Activated CD8-positive, alpha-beta memory T cell treated with anti-CD3 and anti-CD28 coated beads, Interleukin-2, amount 50 U/mL, for 48 hours (primary cell): ENCODE results near the gene EIF5B.
"Not testable (repeated sequence)": the region's sequence is repeated elsewhere in the genome, so short reads cannot be mapped to it uniquely, and the experiment has no call there.

Experiments
- DNase-seq: peaks from one replicate; pipeline ENCODE4 v3.0.0-alpha.2; 2020

The EIF5B gene

GRCh38 chr2:99337113-99338028 lies at the start of gene EIF5B:
Gene EIF5B, plus strand, starts transcription at chr2:99337389. Its CDS starts 166 bp downstream, at chr2:99337555.
- peak; percentile 95 for DNase-seq

GRCh38 chr2:99297994-99298393 lies 39.2 kb upstream of the EIF5B start:
- DNase-seq, result no peak

GRCh38 chr2:99299580-99299979 lies 37.6 kb upstream of the EIF5B start:
- DNase-seq, result no peak

DNA sequence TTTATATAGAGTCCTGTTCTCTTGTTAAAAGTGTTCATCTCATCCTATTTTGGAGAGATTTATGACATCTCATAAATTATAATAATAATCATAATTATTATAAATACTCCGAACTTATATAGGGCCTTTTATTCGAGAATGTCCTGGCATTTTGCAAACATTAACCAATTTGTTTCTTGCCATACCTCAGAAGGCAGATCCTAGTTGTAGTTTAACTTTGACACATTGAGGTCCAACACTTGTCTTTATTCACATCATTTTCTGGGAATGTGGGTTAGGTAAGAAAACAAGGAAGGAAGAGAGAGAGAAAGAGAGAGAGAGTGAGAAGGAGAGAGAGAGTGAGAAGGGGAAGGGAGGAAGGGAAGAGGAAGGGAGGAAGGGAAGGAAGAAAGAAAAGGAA lies 36.1 kb upstream of the EIF5B start, which contains the start of gene LYG1:
LYG1 (minus strand) TSS at position 101 of the 400 bp plus-strand sequence. CDS start 5,527 bp downstream, outside the sequence.
- not testable (repeated sequence) for DNase-seq

GRCh38 chr2:99317161-99317872 lies 19.9 kb upstream of the EIF5B start:
- DNase-seq, result no peak

- DNase-seq, result not testable (repeated sequence)
These were observed 19.4 kb upstream of the EIF5B start for GRCh38 chr2:99317873-99318200.

GRCh38 chr2:99325384-99325783 lies 11.8 kb upstream of the EIF5B start:
- no peak for DNase-seq

GRCh38 chr2:99335911-99336803 lies 1.0 kb upstream of the EIF5B start, which contains the start of gene TXNDC9:
Gene TXNDC9, minus strand, starts transcription at chr2:99336333. Its CDS starts 3,123 bp downstream, at chr2:99333210.
- peak; percentile 95 for DNase-seq

GRCh38 chr2:99336804-99337112 lies 431 bp upstream of the EIF5B start:
- no peak for DNase-seq

- DNase-seq, result no peak
These were observed 918 bp downstream of the EIF5B start for GRCh38 chr2:99338029-99338585.

- DNase-seq, result no peak
These were observed 3.6 kb downstream of the EIF5B start for GRCh38 chr2:99340669-99341236.

DNA sequence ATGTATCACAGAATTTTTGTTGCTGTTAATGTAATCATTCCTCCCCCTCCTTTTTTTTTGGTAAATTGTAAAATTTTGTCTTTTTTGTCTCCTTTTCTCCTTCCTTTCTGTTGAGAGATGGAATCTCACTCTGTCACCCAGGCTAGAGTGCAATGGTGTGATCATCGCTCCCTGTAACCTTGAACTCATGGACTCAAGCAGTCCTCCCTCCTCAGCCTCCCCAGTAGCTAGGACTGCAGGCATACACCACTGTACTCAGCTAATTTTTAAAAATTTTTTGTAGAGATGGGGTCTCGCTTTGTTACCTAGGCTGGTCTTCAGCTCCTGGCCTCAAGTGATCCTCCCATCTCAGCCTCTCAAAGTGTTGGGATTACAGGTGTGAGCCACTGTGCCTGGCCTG lies 5.3 kb downstream of the EIF5B start:
- no peak for DNase-seq

- not testable (repeated sequence) for DNase-seq
These were observed 8.3 kb downstream of the EIF5B start for GRCh38 chr2:99345446-99345845.

DNA sequence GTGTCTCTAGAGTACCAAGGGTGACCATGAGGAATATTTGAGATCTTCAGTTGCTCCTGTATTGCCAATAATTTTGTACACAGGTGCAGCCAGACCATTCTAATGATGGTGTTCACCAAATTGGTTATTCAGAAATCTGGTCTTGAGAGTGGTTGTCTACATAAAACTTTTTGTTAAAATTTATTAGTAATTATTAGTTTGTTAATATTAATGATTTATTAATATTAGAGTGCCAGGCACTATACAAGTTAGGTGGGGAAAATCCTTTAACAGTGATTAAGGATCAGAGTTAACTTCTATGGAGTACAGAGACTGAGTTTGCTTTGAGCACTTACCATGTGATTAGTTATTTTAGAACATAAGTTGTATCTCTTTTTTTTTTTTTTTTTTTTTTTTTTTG lies 9.0 kb downstream of the EIF5B start:
- no peak for DNase-seq

DNA sequence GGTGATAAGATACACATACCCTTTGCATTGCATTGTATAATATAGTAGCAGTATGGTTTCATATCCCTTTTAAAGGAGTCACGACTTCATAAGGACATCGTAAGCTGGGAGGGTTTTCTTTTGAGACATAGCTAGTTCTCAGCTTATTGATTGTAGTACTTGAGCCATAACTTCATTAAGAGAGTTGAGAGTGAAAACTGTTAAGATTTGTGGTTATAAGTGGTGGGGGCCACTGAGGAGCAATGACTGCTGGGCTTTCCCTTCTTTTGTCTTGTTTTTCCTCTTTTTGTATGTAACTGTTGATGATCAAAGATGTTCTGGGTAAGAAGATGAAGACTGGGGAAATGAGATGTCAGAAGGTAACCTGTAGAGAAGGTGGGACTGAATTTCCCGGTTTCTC lies 11.0 kb downstream of the EIF5B start:
- no peak for DNase-seq

DNA sequence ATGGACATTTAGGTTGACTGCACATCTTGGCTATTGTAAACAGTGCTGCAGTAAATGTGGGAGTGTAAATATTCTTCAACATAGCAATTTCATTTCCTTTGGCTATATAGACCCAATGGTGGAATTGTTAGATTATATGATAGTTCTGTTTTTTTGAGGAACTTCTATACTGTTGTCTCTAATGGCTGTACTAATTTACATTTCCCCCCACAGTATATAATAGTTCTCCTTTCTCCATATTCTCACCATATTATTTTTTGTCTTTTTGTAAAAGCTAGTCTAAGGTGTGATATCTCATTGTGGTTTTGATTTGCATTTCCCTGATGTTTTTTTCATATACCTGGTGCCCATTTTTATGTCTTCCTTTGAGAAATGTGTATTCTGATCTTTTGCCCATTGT lies 13.0 kb downstream of the EIF5B start:
- DNase-seq, result no peak

DNA sequence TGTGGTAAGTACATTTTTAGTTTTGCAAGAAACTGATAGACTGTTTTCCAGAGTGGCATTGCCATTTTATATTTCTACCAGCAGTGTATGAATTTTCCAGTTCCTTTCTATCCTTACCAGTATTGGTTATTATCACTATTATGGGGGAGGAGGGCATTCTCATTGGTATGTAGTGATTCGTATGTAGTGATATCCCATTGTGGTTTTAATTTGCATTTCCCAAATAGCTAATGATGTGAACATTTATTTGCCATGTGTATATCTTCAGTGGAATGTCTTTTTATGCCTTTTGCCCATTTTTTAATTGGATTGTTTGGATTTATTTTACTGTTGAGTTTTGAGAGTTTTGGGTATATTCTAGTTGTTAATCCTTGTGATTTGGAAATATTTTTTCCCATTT lies 16.9 kb downstream of the EIF5B start:
- DNase-seq, result no peak

GRCh38 chr2:99354825-99355224 lies 17.6 kb downstream of the EIF5B start:
- DNase-seq, result not testable (repeated sequence)

- DNase-seq, result no peak
These were observed 19.7 kb downstream of the EIF5B start for GRCh38 chr2:99356853-99357252.

- no peak for DNase-seq
These were observed 28.5 kb downstream of the EIF5B start for GRCh38 chr2:99365661-99366060.

- not testable (repeated sequence) for DNase-seq
These were observed 31.7 kb downstream of the EIF5B start for GRCh38 chr2:99368854-99369253.

DNA sequence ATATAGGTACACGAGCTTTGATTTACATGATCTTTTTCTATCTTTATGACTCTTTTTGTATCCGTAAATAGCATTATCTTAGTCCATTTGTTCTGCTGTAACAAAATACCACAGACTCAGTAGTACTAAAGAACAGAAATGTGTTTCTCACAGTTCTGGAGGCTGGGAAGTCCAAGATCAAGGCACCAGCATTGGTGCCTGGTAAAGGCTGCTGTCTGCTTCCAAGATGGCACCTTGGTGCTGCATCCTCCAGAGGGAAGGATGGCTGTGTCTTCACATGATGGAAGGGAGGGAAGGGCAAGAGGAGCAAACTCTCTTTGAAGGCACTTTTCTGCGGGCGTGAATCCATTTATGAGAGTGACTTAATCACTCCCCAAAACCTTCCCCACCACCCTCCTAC lies 36.0 kb downstream of the EIF5B start:
- no peak for DNase-seq
